Epithelial cell of proximal tubule (primary cell): ENCODE measurements around the gene ENOX1. TPM values are rescaled to one million over a fixed set of nuclear protein-coding genes. Genes with fewer than 3 reads are reported as not detected.

Source experiments
- DNase-seq: peaks from one replicate; pipeline ENCODE4 v3.0.0-alpha.2; 2011; ENCODE audit warnings: low read depth
- H3K4me3 ChIP-seq: 2 replicates; pipeline ENCODE4 v1.5.1; 2011; ENCODE audit warnings: low read depth, mild to moderate bottlenecking, low read length
- CTCF ChIP-seq: conservative IDR thresholded peaks from 2 replicates; pipeline ENCODE4 v1.5.1; 2012; ENCODE audit warnings: low read depth, mild to moderate bottlenecking, low read length
- total RNA-seq: library from RNA; depleted of rRNA; stranded (reverse); fragments of >200 nt; gene quantifications from 2 replicates; pipeline ENCODE4 v1.2.3, GENCODE V29; 2015

Gene ENOX1
- total RNA-seq, 1 donor from 2014 or later = 0.17 TPM

DNA sequence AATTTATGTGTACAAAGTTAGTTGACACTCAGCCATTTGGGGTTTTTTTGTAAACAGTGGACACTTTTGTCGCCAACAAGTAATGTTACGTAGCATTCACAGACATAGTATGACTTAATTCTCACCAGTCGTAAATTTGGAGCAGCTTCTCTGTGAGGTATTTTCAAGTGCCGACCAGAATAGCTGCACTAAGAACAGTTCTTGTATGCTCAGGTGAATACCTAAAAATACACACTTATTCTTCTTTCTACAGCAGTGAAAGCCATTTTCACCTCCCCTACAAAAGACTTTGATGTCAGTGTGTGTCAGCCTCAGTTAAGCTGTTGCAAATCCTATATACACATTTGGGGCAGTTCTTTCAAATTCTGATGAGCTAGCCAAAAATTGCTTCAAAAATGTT is 206.5 kb downstream of the ENOX1 start:
- no peak for TF ChIP-seq CTCF
- DNase-seq = no peak
- H3K4me3 ChIP-seq = no peak overlapping the region

- H3K4me3 ChIP-seq = no peak overlapping the region
- DNase-seq = no peak
- TF ChIP-seq CTCF = no peak
Observed at GRCh38 chr13:43579321-43579720, 207.5 kb downstream of the ENOX1 start.

- TF ChIP-seq CTCF = no peak
- no peak overlapping the region for H3K4me3 ChIP-seq
- DNase-seq = no peak
Observed at GRCh38 chr13:43574605-43575004, 212.2 kb downstream of the ENOX1 start.

- H3K4me3 ChIP-seq = no peak overlapping the region
- no peak for DNase-seq
- TF ChIP-seq CTCF = no peak
Observed at GRCh38 chr13:43573802-43574514, 212.8 kb downstream of the ENOX1 start.

DNA sequence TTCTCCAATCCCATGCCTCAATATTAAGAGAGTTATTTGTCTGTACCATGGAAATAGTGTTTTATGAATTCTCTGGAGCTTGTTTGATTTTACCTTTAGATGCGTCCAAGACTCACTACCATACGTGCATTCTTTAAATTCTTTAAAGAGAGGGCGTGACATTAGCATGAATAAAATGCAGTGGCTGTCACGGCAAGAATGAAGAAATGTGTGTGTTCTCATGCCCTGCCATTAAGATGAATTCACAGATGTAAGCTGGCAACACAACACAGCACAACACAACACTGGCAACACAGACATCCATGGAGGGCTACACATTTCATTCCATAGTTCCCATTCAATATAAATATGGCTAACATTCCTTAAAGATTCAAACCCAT is 213.4 kb downstream of the ENOX1 start:
- DNase-seq = no peak
- TF ChIP-seq CTCF = no peak
- no peak overlapping the region for H3K4me3 ChIP-seq

DNA sequence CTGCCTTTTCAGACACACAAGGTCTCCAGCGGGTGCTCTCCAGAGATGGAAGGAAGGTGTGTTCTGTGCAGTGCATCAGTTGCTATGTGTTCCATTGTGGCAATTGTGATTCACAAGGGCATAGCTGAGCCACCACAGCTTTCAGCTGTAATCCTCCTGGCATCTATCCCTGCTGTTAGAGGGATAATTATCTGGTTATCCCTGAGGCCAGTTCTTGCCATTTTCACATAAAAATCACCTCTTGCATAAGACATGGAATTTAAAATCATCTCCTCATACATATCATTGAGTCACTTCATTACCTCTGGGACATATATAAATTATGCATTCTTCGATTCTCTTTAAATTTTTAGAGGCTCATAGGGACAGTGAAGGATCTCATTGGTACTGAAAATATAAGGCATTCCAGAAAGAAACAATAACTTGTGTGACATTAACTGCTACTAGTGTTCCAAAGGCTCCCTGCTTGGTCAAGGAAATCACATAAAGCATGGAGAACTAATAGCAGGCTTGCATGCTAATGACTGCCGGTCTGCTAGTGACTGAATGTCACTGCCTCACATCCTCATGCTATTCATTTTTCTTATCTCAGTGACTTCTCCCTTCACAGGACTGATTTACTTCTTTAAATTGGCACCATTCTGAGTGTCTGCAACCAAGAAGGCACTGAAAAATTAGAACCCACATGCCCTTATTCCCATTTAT is 214.0 kb downstream of the ENOX1 start:
- H3K4me3 ChIP-seq = no peak overlapping the region
- no peak for TF ChIP-seq CTCF
- DNase-seq = no peak

DNA sequence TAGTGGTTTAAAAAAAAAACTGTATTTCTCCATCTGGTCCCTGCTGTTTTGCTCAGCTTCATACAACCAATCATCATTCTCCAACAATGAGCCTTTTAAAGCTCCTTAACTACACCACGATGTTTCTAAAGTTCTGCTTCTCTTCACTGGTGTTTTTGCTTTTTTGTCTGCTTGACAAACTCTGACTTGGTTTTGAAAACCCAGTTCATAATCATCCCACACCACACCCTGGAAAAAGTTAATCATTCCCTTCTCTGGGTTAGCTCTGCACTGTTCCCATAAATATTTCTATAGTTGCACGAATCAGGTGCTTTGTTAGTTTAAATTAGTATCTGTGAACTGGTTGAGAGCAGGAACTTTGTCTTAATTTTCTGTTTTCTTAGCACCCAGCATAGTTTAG is 217.1 kb downstream of the ENOX1 start:
- no peak for TF ChIP-seq CTCF
- DNase-seq = no peak
- H3K4me3 ChIP-seq = no peak overlapping the region
